Brain microvascular endothelial cell (primary cell): ENCODE measurements around the gene TMEM61.

ENCODE experiments used
- DNase-seq: peaks from one replicate; pipeline ENCODE4 v3.0.0-alpha.2; 2020
- H3K27ac ChIP-seq: fragments of 250-450 bp; sonication (Bioruptor Pico); 2 replicates; pipeline ENCODE4 v1.5.1; 2020; ENCODE audit warnings: mild to moderate bottlenecking, moderate library complexity
- H3K27me3 ChIP-seq: fragments of 250-450 bp; sonication (Bioruptor Pico); replicated peaks from 2 replicates; pipeline ENCODE4 v1.5.1; 2020; ENCODE audit warnings: mild to moderate bottlenecking
- H3K36me3 ChIP-seq: fragments of 250-450 bp; sonication (Bioruptor Pico); replicated peaks from 2 replicates; pipeline ENCODE4 v1.5.1; 2020; ENCODE audit warnings: mild to moderate bottlenecking
- H3K4me3 ChIP-seq: 2 replicates; pipeline ENCODE4 v1.5.1; 2011; ENCODE audit warnings: low read depth, mild to moderate bottlenecking, control low read depth, low read length, moderate library complexity
- CTCF ChIP-seq: IDR thresholded peaks from 2 replicates; pipeline ENCODE4 v1.5.1; 2011; ENCODE audit warnings: low read depth, mild to moderate bottlenecking, moderate library complexity, low read length, control low read depth, inconsistent platforms; ENCODE audit errors: missing control alignments
- in situ Hi-C: cut with HindIII; loops from 2 replicates; pipeline ENCODE4 v1.10.0; 2017; ENCODE audit warnings: low sequenced_read_pairs, low pct_ligation_motif_present

The TMEM61 gene

GRCh38 chr1:55000110-55001085 lies 20.0 kb downstream of the TMEM61 start:
- no peak for DNase-seq
- no peak overlapping the region for H3K4me3 ChIP-seq
- H3K27me3 ChIP-seq = peaks cover 6% of the 10 kb centered on the region
- in situ Hi-C loops = no loop called here
- H3K36me3 ChIP-seq = no peaks in the 10 kb centered on the region
- H3K27ac ChIP-seq = no peak overlapping the region
- TF ChIP-seq CTCF = no peak

DNA sequence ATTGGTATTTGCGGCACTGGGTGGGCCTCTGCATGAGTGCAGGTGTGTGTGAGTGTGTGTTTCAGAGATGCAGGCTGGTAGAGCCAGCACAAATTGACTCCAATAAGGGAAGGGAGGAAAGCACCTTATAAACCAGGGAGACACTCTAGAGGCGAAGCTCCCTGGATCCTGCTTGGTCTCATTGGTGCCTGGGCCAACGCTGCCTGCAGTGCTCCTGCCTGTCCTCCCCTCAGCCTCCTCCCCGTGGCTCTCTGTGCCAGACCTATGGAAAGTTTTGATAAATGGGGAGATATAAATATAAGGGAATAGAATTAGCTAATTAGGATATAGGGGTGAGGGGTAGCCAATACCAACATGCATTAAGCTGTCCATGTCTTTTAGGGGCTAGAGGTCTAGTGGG lies 20.9 kb downstream of the TMEM61 start:
- no peak for TF ChIP-seq CTCF
- Histone ChIP-seq H3K36me3 (no peaks in the 10 kb centered on the region), H3K4me3 (no peak overlapping the region), H3K27ac (no peak overlapping the region), H3K27me3 (peaks cover 3% of the 10 kb centered on the region)
- no peak for DNase-seq
- in situ Hi-C loops = no loop called here

- no peak overlapping the region for H3K27ac ChIP-seq
- DNase-seq = no peak
- no peaks in the 10 kb centered on the region for H3K27me3 ChIP-seq
- no peak overlapping the region for H3K4me3 ChIP-seq
- no peaks in the 10 kb centered on the region for H3K36me3 ChIP-seq
- TF ChIP-seq CTCF = no peak
- in situ Hi-C loops = no loop called here
Observed at GRCh38 chr1:55002686-55003085, 22.3 kb downstream of the TMEM61 start.

DNA sequence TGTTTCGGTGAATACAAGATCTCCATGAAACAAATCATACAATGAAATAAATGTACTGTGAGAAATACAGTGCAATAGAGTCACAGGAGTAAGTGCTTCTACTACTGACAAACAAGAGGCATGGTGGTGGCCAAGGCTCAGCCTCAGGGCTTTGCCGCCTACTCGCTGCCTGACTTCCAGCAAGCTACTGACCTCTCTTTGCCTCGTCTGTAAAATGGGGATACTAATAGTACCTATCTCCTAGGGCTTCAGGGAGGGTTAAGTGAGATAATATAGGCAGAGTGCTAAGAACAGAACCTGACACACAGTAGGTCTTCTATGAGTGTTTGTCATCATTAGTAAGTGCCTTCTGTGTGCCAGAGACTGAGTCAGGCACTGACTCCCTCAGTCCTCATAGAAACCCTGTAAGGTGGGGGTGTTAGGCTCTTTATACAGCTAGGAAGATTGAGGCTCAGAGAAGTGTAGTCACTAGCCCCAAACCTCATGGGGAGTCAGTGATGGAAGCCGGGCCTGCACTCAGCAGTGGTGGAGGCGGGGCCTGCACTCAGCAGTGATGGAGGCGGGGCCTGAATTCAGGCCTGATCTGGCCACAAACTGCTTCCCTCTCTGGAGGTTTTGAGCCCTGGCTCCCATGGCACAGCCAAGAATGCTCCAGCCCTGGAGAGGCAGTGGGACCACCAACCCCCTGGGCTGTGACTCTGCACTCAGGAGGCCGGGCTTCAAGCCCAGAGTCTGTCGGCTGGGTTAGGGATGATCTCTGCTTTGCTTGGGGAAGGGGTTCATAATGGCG lies 25.1 kb downstream of the TMEM61 start:
- Histone ChIP-seq H3K4me3 (no peak overlapping the region), H3K36me3 (no peaks in the 10 kb centered on the region), H3K27me3 (no peaks in the 10 kb centered on the region), H3K27ac (no peak overlapping the region)
- in situ Hi-C loops = no loop called here
- no peak for DNase-seq
- TF ChIP-seq CTCF = no peak

GRCh38 chr1:55006931-55007330 lies 26.5 kb downstream of the TMEM61 start:
- H3K27ac ChIP-seq = no peak overlapping the region
- H3K27me3 ChIP-seq = no peaks in the 10 kb centered on the region
- in situ Hi-C loops = no loop called here
- H3K4me3 ChIP-seq = no peak overlapping the region
- TF ChIP-seq CTCF = no peak
- no peak for DNase-seq
- H3K36me3 ChIP-seq = no peaks in the 10 kb centered on the region
